HEK293 (cell line): ENCODE data around the gene DNAH9.

Experiments
- CTCF ChIA-PET: fragments of 350-600 bp; formaldehyde crosslinking; extraction: SDS; loops from one replicate; lab custom pipeline; 2021; ENCODE audit warnings: antibody characterized with exemption; lab: Yijun Ruan, JAX
- POLR2A ChIA-PET: fragments of 300-600 bp; formaldehyde crosslinking; extraction: SDS; loops from one replicate; lab custom pipeline; 2020; ENCODE audit warnings: antibody characterized with exemption, inconsistent platforms; lab: Yijun Ruan, JAX
- H3K27ac ChIP-seq: fragments of 200-500 bp; sonication (Bioruptor generic); 2 replicates; pipeline ENCODE4 v1.5.1; 2014; ENCODE audit warnings: low read depth, low read length, control low read depth, inconsistent platforms; ENCODE audit errors: extremely low read depth
- H3K36me3 ChIP-seq, 2 experiments: fragments of 200-500 bp in 1 of 2; sonication (Bioruptor generic) in 1 of 2; 1 replicate in 1 of 2; 2 replicates in 1 of 2; pipeline ENCODE4 v1.5.1; 2014 to 2017; ENCODE audit warnings: inconsistent platforms in 2 of 2, low read length in 2 of 2; ENCODE audit not compliant: control insufficient read depth in 2 of 2, insufficient read depth in 1 of 2
- H3K4me1 ChIP-seq: fragments of 200-500 bp; sonication (Bioruptor generic); 2 replicates; pipeline ENCODE4 v1.5.1; 2014; ENCODE audit warnings: mild to moderate bottlenecking, low read length, inconsistent platforms; ENCODE audit not compliant: control insufficient read depth, insufficient read depth
- H3K4me3 ChIP-seq: 2 replicates; pipeline ENCODE4 v1.5.1; 2011; ENCODE audit warnings: low read depth, mild to moderate bottlenecking, control low read depth, low read length, moderate library complexity
- H3K9me3 ChIP-seq: fragments of 200-500 bp; sonication (Bioruptor generic); 2 replicates; pipeline ENCODE4 v1.5.1; 2014; ENCODE audit warnings: low read depth, low read length, inconsistent platforms; ENCODE audit not compliant: control insufficient read depth, insufficient read depth
- AEBP2 ChIP-seq: fragments of 450-650 bp; formaldehyde crosslinking; IDR thresholded peaks from 2 replicates; pipeline ENCODE4 v1.5.1; 2016; ENCODE audit warnings: missing biosample characterization, missing genetic modification characterization, borderline replicate concordance
- ELK4 ChIP-seq: IDR thresholded peaks from 2 replicates; pipeline ENCODE4 v1.6.1; 2011; ENCODE audit warnings: mild to moderate bottlenecking, low read depth, low read length, borderline replicate concordance
- GLI2 ChIP-seq: fragments of 450-650 bp; formaldehyde crosslinking; IDR thresholded peaks from 2 replicates; pipeline ENCODE4; 2017; ENCODE audit warnings: missing biosample characterization, missing genetic modification characterization, low read depth, borderline replicate concordance
- IKZF3 ChIP-seq: fragments of 450-650 bp; IDR thresholded peaks from 2 replicates; pipeline ENCODE4 v1.5.0; 2018; ENCODE audit warnings: missing biosample characterization, mild to moderate bottlenecking, missing genetic modification characterization, moderate library complexity
- KLF16 ChIP-seq: fragments of 450-650 bp; formaldehyde crosslinking; IDR thresholded peaks from 2 replicates; pipeline ENCODE4 v1.5.1; 2017; ENCODE audit warnings: missing biosample characterization, missing genetic modification characterization
- MZF1 ChIP-seq: fragments of 450-650 bp; formaldehyde crosslinking; IDR thresholded peaks from 2 replicates; pipeline ENCODE4 v1.5.1; 2017; ENCODE audit warnings: missing biosample characterization, missing genetic modification characterization, borderline replicate concordance
- REPIN1 ChIP-seq: fragments of 450-650 bp; formaldehyde crosslinking; IDR thresholded peaks from 2 replicates; pipeline ENCODE4 v1.5.1; 2017; ENCODE audit warnings: missing biosample characterization, missing genetic modification characterization, low read depth
- ZNF248 ChIP-seq: fragments of 450-650 bp; formaldehyde crosslinking; IDR thresholded peaks from 2 replicates; pipeline ENCODE4 v1.5.1; 2017; ENCODE audit warnings: missing biosample characterization, missing genetic modification characterization
- ZNF292 ChIP-seq: fragments of 450-650 bp; formaldehyde crosslinking; IDR thresholded peaks from 2 replicates; pipeline ENCODE4 v1.5.1; 2016; ENCODE audit warnings: low read depth, missing biosample characterization, missing genetic modification characterization, borderline replicate concordance
- ZNF501 ChIP-seq: fragments of 450-650 bp; formaldehyde crosslinking; IDR thresholded peaks from 2 replicates; pipeline ENCODE4 v1.5.1; 2016; ENCODE audit warnings: missing biosample characterization, missing genetic modification characterization
- ZNF544 ChIP-seq: fragments of 450-650 bp; formaldehyde crosslinking; IDR thresholded peaks from 2 replicates; pipeline ENCODE4 v1.5.0; 2017; ENCODE audit warnings: missing biosample characterization, missing genetic modification characterization
- ZSCAN18 ChIP-seq: fragments of 450-650 bp; formaldehyde crosslinking; IDR thresholded peaks from 2 replicates; pipeline ENCODE4 v1.5.1; 2016; ENCODE audit warnings: missing biosample characterization, missing genetic modification characterization
- TF ChIP-seq, protein P1 (sequence below): fragments of 450-650 bp; formaldehyde crosslinking; IDR thresholded peaks from 2 replicates; pipeline ENCODE4 v1.5.1; 2016; ENCODE audit warnings: missing biosample characterization, missing genetic modification characterization, borderline replicate concordance
- TF ChIP-seq, protein P2 (sequence below): fragments of 450-650 bp; IDR thresholded peaks from 2 replicates; pipeline ENCODE4 v1.5.1; 2018; ENCODE audit warnings: missing biosample characterization, missing genetic modification characterization

The DNAH9 gene

GRCh38 chr17:11768106-11768505 lies 169.8 kb downstream of the DNAH9 start:
- ChIA-PET CTCF (no interaction called here), POLR2A (no interaction called here)
- TF ChIP-seq MZF1 (tag by site-specific recombination) (no peak), REPIN1 (tag by site-specific recombination) (no peak), ZNF248 (tag by site-specific recombination) (no peak), GLI2 (tag by site-specific recombination) (no peak), ELK4 (no peak), ZNF292 (tag by site-specific recombination) (no peak), ZSCAN18 (tag by site-specific recombination) (no peak), ZNF501 (tag by site-specific recombination) (no peak)
- TF ChIP-seq, all 188 proteins: peak for 0

DNA sequence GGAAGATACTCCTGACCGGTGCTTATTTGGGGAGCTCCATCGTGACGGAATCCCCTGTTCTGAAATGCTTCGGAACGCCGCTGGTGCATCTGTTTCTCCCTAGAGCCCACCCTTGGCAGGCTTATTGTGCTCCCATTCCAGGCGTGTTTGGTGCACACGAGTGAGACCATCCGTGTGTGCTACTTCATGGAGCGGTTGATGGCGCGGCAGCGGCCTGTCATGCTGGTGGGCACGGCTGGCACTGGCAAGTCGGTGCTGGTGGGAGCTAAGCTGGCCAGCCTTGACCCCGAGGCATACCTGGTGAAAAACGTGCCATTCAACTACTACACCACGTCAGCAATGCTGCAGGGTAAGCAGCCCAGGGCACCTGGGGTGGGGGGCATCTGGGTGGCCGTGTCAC lies 170.7 kb downstream of the DNAH9 start:
- ChIA-PET POLR2A (no interaction called here), CTCF (no interaction called here)
- Histone ChIP-seq H3K4me3 (no peak overlapping the region), H3K36me3 (no peaks in the 10 kb centered on the region), H3K4me1 (no peaks in the 10 kb centered on the region), H3K27ac (no peak overlapping the region), H3K9me3 (no peaks in the 10 kb centered on the region)
- TF ChIP-seq KLF16 (no peak), AEBP2 (tag by site-specific recombination) (no peak), IKZF3 (tag by site-specific recombination) (no peak), ZNF544 (tag by site-specific recombination) (no peak)
- TF ChIP-seq, protein P1, sequence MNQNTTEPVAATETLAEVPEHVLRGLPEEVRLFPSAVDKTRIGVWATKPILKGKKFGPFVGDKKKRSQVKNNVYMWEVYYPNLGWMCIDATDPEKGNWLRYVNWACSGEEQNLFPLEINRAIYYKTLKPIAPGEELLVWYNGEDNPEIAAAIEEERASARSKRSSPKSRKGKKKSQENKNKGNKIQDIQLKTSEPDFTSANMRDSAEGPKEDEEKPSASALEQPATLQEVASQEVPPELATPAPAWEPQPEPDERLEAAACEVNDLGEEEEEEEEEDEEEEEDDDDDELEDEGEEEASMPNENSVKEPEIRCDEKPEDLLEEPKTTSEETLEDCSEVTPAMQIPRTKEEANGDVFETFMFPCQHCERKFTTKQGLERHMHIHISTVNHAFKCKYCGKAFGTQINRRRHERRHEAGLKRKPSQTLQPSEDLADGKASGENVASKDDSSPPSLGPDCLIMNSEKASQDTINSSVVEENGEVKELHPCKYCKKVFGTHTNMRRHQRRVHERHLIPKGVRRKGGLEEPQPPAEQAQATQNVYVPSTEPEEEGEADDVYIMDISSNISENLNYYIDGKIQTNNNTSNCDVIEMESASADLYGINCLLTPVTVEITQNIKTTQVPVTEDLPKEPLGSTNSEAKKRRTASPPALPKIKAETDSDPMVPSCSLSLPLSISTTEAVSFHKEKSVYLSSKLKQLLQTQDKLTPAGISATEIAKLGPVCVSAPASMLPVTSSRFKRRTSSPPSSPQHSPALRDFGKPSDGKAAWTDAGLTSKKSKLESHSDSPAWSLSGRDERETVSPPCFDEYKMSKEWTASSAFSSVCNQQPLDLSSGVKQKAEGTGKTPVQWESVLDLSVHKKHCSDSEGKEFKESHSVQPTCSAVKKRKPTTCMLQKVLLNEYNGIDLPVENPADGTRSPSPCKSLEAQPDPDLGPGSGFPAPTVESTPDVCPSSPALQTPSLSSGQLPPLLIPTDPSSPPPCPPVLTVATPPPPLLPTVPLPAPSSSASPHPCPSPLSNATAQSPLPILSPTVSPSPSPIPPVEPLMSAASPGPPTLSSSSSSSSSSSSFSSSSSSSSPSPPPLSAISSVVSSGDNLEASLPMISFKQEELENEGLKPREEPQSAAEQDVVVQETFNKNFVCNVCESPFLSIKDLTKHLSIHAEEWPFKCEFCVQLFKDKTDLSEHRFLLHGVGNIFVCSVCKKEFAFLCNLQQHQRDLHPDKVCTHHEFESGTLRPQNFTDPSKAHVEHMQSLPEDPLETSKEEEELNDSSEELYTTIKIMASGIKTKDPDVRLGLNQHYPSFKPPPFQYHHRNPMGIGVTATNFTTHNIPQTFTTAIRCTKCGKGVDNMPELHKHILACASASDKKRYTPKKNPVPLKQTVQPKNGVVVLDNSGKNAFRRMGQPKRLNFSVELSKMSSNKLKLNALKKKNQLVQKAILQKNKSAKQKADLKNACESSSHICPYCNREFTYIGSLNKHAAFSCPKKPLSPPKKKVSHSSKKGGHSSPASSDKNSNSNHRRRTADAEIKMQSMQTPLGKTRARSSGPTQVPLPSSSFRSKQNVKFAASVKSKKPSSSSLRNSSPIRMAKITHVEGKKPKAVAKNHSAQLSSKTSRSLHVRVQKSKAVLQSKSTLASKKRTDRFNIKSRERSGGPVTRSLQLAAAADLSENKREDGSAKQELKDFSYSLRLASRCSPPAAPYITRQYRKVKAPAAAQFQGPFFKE (tag by site-specific recombination) = no peak
- TF ChIP-seq, protein P2, sequence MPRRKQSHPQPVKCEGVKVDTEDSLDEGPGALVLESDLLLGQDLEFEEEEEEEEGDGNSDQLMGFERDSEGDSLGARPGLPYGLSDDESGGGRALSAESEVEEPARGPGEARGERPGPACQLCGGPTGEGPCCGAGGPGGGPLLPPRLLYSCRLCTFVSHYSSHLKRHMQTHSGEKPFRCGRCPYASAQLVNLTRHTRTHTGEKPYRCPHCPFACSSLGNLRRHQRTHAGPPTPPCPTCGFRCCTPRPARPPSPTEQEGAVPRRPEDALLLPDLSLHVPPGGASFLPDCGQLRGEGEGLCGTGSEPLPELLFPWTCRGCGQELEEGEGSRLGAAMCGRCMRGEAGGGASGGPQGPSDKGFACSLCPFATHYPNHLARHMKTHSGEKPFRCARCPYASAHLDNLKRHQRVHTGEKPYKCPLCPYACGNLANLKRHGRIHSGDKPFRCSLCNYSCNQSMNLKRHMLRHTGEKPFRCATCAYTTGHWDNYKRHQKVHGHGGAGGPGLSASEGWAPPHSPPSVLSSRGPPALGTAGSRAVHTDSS = no peak

More at GRCh38 chr17:11768106-11768505, 169.8 kb downstream of the DNAH9 start:
- Histone ChIP-seq H3K36me3 (no peaks in the 10 kb centered on the region), H3K9me3 (no peaks in the 10 kb centered on the region), H3K4me1 (no peaks in the 10 kb centered on the region), H3K4me3 (no peak overlapping the region), H3K27ac (no peak overlapping the region)
